Jurkat, Clone E6-1 (cell line): ENCODE results near the gene GINS1.

Source experiments
- DNase-seq: peaks from one replicate; pipeline ENCODE4 v3.0.0-alpha.2; 2011; ENCODE audit warnings: low read depth, low spot score
- H3K4me3 ChIP-seq: 2 replicates; pipeline ENCODE4 v1.5.1; 2011; ENCODE audit warnings: mild to moderate bottlenecking, low read length, control low read depth, moderate library complexity

GINS1 gene

DNA sequence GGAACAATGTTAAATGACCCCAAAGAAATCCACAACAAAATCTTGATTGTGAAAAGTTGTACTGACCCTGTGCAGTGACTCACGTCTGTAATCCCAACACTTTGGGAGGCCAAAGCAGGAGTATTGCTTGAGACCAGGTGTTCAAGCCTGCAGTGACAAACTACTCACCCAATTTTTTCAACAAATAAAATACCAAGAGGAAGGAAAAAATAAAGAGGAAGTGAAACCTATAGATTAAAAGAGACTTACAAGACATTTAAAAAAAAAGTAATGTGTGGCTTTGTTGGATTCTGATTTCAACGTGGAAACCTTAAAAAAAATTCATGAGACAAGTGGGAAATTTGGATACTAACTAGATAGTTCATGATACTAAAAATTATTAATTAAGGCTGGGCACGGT is 31.9 kb downstream of the GINS1 start:
- H3K4me3 ChIP-seq, result no peak overlapping the region
- DNase-seq, result no peak

DNA sequence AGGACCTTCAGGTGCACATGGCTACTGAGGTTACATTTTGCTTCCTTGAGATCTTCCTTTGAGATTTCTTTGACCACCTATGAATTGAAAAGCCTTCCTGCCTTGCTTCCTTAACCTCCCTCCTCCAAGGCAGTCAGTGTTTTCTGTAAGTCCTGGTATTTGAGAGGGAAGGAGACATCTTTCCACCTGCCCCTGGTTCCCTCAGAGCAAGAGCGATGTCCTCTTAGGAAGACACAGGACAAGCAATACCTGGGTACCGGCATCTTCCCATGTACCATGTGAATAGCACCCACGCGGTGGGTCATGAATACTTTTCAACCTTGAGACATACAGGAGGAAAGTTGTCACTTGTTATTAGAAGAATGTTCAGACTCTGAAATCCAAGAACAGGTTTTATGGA is 37.1 kb downstream of the GINS1 start:
- no peak overlapping the region for H3K4me3 ChIP-seq
- no peak for DNase-seq

DNA sequence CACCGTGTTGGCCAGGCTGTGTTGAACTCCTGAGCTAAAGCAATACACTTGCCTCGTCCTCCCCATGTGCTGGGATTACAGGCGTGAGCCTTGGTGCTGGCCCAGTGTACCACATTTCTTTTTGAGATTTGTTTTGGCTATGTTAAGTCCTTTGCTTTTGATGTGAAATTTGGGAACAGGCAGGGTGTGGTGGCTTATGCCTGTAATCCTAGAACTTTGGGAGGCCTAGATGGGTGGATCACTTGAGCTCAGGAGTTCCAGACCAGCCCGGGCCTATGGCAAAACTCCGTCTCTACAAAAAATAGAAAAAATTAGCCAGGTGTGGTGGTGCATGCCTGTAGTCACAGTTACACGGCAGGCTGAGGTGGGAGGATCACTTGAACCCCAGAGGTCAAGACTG is 40.2 kb downstream of the GINS1 start:
- DNase-seq, result no peak
- H3K4me3 ChIP-seq, result no peak overlapping the region

DNA sequence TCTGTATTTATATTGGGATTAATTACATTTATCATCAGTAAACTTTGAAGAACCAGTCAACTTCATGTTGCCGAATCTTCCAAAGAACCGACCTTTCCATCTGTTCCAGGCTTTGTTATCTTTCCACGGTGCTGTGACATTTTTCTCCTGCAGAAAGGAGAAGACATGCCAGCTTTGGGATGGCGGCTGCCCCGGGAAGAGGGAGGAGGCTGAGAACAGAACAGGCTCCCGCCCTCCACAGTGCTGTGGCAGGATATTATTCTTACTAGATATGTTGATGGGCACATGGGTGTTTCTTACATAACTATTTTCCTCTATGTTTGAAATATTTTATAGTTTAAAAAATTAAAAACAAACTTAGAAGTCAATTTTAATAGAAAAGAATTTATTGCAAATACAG is 44.9 kb downstream of the GINS1 start:
- H3K4me3 ChIP-seq, result no peak overlapping the region
- DNase-seq, result no peak

DNA sequence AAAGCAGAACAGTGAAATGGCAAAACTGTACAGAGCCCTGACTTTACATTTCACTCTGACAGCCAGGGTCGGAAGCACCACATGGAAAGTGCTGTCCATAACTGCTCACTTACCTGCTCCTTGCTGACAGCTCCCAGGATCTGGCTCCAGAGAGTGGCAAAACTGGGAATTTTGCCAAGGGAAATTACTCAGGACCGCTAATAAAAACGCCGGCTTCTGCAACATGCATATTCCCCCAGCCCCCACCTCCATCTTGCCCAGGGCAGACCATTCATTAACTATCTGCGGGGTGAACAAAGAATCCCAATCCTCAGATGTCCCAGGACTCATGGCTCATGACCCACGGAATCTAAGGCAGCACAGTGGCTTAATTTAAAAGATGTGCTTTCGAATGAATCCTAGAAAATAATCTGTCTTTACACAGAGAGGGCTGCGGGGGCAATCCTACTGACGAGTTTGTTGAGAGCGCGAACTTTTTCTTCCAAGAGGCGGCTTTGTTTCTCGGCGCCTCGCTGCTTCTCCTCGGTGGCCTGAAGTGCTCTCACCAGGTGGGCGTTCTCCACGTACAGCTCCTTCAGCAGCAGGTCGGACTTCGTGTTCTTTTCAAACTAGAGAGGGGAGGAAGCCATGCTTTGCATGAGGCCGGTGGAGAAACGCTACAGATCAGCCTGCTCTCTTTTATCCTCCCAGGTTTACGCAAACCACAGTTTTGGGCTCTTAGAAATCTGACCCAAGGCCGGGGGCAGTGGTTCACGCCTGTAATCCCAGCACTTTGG is 45.8 kb downstream of the GINS1 start:
- H3K4me3 ChIP-seq, result no peak overlapping the region
- no peak for DNase-seq

DNA sequence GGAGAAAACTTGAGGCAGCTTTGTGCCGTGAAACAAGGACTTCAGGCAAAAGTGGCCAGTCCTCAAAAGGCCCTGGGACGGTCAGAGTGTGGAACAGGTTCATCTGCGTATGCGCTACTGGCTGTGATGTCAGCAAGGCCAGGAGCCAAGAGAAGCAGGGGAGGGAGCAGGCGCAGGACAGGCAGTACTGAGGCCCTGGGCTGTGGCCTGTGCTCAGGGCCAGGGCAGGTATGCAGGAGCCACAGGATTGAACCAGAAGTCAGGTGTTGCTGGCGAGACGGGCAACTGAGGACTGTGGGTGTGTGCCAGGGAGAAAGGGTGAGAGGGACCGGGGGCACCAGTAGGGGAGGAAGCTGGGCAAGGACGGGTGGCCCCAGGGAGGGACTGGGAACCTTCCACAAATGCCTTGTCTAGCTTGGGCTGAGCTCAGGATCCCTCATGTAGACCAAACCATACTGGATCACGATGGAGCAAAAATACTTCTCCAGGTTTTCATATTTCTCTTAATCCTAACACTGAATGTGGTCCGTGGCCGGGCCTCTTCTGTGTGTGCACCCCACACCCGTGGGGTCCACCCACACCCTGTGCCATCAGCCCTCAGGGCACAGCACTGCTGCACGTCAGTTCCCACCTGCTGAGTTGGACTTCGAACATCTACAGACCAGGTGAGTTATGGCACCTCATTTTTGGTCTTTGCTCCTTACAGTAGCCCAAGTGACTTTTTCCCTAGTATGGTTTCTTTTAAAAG is 46.9 kb downstream of the GINS1 start:
- H3K4me3 ChIP-seq, result no peak overlapping the region
- DNase-seq, result no peak

DNA sequence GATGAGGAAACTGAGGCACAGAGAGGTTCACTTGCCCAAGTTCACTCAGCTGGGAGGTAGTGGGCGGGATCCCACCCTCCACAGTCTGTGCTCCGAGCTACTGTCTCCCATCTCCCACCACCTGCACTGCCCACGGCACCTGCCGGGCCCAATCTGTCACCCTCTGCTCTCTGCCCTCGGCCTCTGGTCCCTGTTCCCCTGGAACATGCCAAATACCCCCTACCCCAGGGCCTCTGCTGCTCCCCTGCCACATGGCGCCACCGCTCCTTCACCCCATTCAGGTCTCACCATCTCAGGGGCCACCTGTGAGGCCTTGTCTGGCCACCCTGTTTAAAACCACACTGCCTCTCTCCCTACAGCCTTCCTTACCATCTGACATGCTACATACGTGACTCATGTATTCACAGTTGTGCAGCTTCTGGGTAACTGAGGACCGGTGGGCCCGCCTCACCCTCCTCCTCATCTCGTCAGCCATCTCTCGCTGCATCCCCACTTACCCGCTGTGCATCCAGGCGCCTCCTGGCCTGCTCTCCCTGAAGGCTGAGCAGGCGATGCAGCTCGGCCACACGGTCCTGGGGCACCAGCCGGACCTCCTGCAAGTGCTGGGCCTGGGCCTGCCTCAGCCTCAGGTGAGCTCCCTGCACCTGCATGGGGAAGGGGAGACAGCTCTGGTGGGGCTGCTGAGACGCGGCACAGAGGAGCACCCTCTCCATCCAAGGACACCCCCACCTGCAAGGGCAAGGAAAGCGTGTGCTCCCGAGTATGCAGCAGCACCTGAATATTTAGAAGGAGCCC is 50.6 kb downstream of the GINS1 start:
- no peak for DNase-seq
- H3K4me3 ChIP-seq, result no peak overlapping the region

DNA sequence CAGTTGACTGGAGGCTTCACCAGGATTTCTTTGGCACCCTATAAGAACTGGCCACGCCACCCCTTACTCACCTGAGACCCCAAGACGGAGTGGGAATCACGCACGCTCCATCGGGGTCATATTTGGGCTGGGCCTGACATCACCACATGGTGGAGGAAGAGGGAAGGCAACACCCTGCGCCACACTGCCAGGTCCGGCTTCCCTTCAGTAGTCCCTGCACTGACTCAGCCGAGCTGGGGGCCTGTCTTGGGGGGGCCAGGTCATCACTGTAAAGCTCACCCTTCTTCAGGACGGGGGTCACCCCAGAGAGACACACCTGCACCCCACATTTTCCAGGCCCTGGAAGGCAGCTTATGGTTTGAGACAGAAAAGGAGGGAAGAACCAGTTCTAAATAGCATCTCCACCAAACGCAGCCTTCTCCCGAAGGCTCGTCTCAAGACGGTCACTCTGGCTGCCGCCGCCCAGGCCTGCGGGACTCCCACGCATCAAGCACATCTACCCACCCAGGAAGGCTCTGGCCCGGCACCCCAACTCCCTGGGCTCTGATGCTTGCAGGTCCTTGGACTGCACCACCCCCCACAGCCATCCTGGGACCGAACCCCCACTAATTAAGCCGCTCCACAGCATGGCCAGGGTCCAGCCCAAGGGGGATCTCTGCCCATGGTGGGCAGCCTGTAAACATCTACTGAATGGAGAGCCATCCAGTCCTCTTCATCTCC is 51.8 kb downstream of the GINS1 start:
- H3K4me3 ChIP-seq, result no peak overlapping the region
- no peak for DNase-seq

DNA sequence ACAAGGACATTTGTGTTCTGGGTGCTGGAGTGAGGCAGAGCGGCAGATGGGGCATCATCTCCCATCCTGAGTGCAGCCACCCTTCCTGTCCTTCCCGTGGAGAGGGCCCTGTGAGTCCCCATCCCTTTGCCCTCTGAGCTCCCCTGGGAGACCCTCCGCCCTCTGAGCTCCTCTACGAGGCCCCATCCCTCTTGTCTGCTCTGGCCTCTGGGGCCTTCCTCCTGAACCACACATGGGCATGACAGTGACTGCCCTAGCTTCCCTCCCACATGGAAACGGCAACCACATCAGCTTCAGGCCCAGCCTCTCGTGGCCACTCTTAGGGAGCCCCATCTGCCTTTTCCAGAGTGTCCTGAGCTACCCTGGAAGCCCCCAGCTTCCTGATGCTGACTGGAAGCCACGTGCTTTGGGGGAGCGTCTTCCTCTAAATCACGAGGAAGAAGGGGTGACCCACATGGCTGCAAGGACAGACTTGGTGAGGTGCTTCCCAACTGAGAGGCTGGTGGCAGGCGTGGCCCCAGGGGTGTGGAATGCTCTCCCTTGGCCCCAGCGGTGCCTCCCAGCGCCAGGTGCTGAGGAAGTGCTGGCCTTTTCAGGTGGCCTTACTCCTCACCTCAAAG is 52.6 kb downstream of the GINS1 start:
- DNase-seq, result no peak
- no peak overlapping the region for H3K4me3 ChIP-seq

DNA sequence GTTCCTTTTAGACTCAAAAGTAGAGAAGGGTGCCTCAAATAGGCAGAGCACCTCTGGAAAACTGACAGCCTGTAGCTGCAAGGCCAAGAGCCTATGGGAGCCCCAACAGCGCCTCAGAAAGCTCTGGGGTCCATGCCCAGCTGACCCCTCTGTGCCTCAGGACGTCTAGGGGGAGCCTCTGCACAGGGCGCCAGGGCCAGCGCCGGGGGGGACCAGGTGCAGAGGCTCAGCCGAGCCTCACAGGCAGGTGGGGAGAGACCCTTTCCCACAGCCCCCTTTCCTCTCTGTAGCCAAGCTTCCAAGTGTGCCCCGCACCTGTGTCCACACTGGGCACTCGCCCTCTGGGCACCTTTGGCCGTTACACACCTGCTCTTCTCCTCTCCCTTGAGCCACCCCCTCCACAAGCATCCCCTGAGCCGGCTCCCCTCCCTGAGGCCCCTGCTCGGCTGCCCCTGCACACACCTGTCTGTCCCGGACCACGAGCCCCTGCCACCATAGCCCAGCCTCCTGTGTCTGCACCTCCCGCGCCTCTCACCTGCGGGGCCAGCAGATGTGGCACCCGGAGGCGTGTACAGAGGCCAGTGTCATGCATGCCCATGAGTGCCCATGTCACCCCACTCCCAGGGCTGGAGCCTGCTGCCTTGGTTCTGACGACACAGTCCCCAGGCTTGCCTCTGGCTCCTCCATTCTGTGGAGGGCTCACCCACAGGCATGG is 53.2 kb downstream of the GINS1 start:
- no peak for DNase-seq
- H3K4me3 ChIP-seq, result no peak overlapping the region

DNA sequence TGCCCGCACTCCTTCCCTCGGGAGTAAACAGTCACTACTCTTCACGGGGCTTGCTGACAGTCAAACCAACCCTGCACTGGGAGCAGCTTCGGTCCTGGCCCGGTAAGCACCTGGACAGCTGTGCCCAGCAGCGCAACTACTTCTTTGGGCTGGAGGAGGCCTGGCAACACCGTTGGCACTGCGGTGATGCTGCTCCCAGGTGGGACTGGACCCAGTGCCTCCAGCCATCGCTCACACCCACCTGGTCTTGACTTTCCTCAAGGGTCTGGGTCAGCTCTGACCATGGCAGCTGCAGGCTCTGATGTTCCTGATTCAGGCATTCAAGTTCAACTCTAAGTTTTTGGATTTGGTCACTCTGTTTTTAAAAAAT is 53.8 kb downstream of the GINS1 start:
- no peak for DNase-seq
- no peak overlapping the region for H3K4me3 ChIP-seq

DNA sequence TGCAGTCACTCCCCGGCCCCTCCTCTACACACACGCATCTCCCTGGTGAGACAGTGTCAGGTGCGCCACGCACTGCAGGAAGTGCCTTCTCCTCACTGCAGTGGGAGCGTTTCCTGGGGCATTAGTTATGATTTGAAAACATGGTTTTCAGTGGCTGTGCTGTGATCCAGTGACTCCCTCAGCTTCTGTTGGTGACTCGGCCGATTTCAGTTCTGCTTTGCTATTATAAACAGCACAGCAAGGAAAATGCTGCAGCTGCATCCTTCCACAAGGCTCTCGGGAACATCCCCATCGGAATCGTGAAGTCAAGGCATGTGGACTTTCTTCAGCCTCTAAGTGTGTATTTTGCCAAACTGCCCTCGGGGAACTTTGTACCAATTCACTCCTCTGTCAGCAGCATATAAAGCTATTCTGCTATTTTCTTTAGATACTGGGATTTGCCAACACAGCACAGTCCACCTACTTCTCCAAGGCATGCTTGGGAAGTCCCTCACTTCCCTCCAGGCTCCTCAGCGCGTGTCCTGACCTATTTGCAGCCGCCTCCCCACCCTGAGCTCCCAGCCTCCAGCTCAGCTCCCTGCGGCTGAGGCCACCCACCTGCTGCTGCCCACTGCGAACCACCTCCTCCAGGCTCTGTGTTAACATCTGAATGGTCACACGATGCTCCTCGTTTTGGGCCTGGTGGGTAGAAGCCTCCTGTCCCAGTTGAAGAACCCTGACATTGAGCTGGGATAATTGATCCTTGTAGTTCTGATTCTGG is 54.5 kb downstream of the GINS1 start:
- H3K4me3 ChIP-seq, result no peak overlapping the region
- DNase-seq, result no peak

DNA sequence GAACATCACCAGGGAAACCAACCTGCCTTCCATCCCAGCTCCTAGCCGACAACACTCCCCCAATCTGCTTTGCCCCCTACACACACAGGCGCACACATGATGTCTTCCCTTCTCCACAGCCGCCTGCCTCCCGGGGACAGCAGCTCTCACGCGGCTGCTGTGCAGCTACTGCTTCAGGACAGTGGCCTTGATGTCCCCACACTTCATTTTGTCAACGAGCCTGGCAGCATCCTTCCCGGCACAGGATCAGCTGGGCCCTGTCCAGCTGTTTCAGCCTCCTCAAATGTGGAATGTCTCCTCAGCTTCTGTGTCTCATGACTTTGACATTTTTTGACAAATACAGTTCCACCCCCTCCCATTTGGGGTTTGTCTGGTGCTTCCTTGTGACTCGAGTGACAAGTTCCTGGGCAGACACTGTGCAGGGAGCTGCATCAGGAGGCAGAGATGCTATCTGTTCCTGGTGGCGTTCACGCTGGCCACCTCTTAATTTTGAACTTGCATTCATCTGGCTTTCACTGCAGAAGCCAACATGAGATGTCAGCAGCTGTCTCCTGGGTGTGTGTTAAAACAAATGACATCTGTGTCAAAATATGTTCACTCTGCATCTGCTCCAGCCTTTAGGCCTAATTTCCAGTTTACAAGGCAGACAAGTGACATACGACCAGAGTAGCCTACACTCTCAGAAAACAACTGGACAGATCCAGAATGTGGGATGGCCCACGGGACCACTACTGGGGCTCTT is 57.2 kb downstream of the GINS1 start:
- H3K4me3 ChIP-seq, result no peak overlapping the region
- no peak for DNase-seq

DNA sequence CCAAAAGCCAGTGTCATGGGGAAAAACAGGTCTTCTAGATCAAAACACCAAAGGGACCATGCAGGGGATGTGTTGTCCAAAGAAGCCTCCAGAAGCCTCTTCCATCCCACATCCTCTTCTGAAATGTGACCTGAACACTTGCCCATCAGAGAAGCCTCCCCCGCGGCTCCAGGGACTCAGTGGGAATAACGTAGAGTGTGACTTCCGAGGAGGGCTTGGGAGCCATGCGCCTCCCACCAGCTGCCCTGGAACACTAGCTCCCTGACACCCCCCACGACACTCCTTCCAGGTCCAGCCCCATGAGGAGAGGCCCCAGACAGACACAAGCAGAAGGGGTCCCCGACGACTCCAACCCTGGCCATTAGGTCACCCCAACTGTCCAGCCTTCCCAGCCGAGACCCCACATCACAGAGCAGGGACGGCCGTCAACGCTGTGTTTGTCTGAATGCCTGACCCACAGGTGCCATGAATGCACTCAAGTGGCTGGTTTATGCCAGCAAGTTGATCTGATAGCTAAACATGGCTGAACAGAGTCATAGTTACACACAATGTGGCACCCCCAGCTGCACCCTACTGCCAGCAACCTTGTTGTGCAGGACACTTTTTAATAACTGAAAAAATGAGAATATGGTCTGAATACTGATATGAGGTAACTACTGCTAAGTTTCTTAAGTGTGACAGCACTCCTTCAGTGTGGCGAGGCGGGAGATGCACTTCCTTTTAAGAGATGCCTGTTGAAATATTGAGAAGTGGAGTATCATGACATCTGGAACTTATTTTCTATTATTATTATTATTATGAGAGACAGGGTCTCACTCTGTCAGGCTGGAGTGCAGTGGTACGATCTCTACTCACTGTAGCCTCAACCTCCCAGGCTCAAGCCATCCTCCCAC is 58.0 kb downstream of the GINS1 start:
- H3K4me3 ChIP-seq, result no peak overlapping the region
- DNase-seq, result no peak

DNA sequence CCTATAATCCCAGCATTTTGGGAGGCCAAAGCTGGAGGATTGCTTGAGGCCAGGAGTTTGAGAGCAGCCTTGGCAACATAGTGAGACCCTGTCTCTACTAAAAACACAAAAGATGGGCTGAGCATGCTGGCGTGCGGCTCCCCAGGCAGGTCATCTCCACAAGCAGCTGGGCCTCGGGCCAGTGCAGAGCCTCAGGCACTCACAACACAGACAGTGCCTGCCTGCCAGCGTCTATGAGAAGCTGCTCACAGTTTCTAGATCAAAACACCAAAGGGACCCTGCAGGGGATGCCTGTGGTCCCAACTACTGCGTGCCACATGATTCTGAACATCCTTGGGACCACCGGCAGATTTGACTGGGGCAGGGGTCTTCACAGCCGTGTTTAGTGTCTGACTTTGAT is 59.4 kb downstream of the GINS1 start:
- H3K4me3 ChIP-seq, result no peak overlapping the region
- no peak for DNase-seq

DNA sequence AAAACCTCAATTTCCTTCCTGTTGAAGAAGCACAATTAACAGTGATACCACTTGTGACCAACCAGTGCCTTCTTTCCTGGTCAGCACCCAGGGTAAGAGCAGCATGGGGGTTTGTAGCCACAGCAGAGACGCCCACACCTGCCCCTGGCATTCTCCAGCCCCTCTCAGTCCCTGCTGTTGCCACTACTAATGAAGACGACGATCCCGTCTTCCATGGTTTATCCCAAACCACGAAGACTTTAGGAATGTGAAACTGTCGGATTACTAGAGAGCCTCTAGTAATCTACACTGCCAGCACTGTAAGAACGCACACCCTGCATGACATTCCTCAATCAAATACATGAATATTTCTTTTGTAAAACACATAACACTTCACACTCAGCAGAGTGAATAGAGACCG is 60.0 kb downstream of the GINS1 start:
- no peak for DNase-seq
- no peak overlapping the region for H3K4me3 ChIP-seq
